Panc1 (cell line): ENCODE results near the gene SPAG5. TPM values are rescaled to one million over a fixed set of nuclear protein-coding genes. Genes with fewer than 3 reads are reported as not detected.

ENCODE experiments used
- ATAC-seq: fragments of 200-7000 bp; cut with Tn5 transposase; 2 replicates; pipeline ENCODE4 v1.9.1; 2020; ENCODE audit warnings: mild to moderate bottlenecking, moderate library complexity
- BruUV-seq: library from RNA; stranded (reverse); fragments of 400-500 nt; replicated peaks from 2 replicates; lab custom pipeline; 2021; lab: Mats Ljungman, UMichigan
- CTCF ChIA-PET: fragments of 300-600 bp; sonication (Branson Sonifier 250); formaldehyde crosslinking; loops from one replicate; lab custom pipeline; 2022; ENCODE audit warnings: antibody characterized with exemption; lab: Charles Lee
- POLR2A ChIA-PET: fragments of 300-600 bp; sonication (Branson Sonifier 250); formaldehyde crosslinking; loops from one replicate; lab custom pipeline; 2022; ENCODE audit warnings: antibody characterized with exemption; lab: Charles Lee
- DNase-seq: peaks from one replicate; pipeline ENCODE4 v3.0.0-alpha.2; 2010; ENCODE audit warnings: low read depth, low spot score
- H3K27ac ChIP-seq: 2 replicates; pipeline ENCODE4 v1.5.1; 2011; ENCODE audit warnings: mild to moderate bottlenecking, low read length, inconsistent platforms
- H3K27me3 ChIP-seq: fragments of 200-500 bp; sonication (Bioruptor generic); 2 replicates; pipeline ENCODE4 v1.6.0; 2014; ENCODE audit warnings: low read length, inconsistent platforms; ENCODE audit not compliant: control insufficient read depth, insufficient read depth
- H3K36me3 ChIP-seq: fragments of 200-500 bp; sonication (Bioruptor generic); 2 replicates; pipeline ENCODE4 v1.5.1; 2014; ENCODE audit warnings: inconsistent platforms, mild to moderate bottlenecking, low read length, moderate library complexity; ENCODE audit not compliant: control insufficient read depth, insufficient read depth
- H3K4me1 ChIP-seq: 2 replicates; pipeline ENCODE4 v1.5.1; 2011; ENCODE audit warnings: inconsistent platforms, mild to moderate bottlenecking, low read length, moderate library complexity; ENCODE audit not compliant: control insufficient read depth, insufficient read depth
- H3K4me3 ChIP-seq, 2 experiments: 2 replicates each; pipeline ENCODE4 v1.5.1; 2011 to 2012; ENCODE audit warnings: low read depth in 2 of 2, low read length in 2 of 2, mild to moderate bottlenecking in 2 of 2, inconsistent platforms in 1 of 2, moderate library complexity in 1 of 2
- H3K9me3 ChIP-seq: fragments of 200-500 bp; sonication (Bioruptor generic); 2 replicates; pipeline ENCODE4 v1.5.1; 2014; ENCODE audit warnings: low read depth, mild to moderate bottlenecking, inconsistent platforms, low read length, moderate library complexity; ENCODE audit not compliant: control insufficient read depth, insufficient read depth
- CTCF ChIP-seq: fragments of 450-650 bp; IDR thresholded peaks from 2 replicates; pipeline ENCODE4 v1.5.1; 2017; ENCODE audit warnings: mild to moderate bottlenecking
- POLR2AphosphoS5 ChIP-seq: IDR thresholded peaks from 2 replicates; pipeline ENCODE4 v1.6.1; 2012; ENCODE audit warnings: mild to moderate bottlenecking, low read depth, low read length, moderate library complexity
- REST ChIP-seq, 2 experiments: IDR thresholded peaks; 2 replicates each; pipeline ENCODE4 v1.6.1; 2011 to 2012; ENCODE audit warnings: low read depth in 2 of 2, control low read depth in 1 of 2, low read length in 1 of 2, mild to moderate bottlenecking in 1 of 2, moderate library complexity in 1 of 2; ENCODE audit not compliant: insufficient read depth in 1 of 2
- SIN3A ChIP-seq: IDR thresholded peaks from 2 replicates; pipeline ENCODE4 v1.6.1; 2012; ENCODE audit warnings: low read depth, mild to moderate bottlenecking, low read length, moderate library complexity, borderline replicate concordance; ENCODE audit not compliant: insufficient read depth
- TCF7L2 ChIP-seq: IDR thresholded peaks from 2 replicates; pipeline ENCODE4 v1.6.1; 2011; ENCODE audit warnings: mild to moderate bottlenecking, low read depth, low read length, inconsistent platforms
- in situ Hi-C: cut with HindIII; loops from 2 replicates; pipeline ENCODE4 v1.10.0; 2016; ENCODE audit warnings: low sequenced_read_pairs, low pct_unique_long_range_greater_than_20kb
- intact Hi-C: fragments of 100-400 bp; cut with micrococcal nuclease; formaldehyde crosslinking; loops from one replicate; pipeline ENCODE4 v1.10.0; 2022; ENCODE audit not compliant: unreplicated experiment
- total RNA-seq: library from RNA; stranded (reverse); gene quantifications from one replicate; pipeline ENCODE4 v1.2.1, GENCODE V29; 2021; ENCODE audit not compliant: unreplicated experiment

SPAG5 gene
- total RNA-seq, 1 experiment from 2014 or later: 152 TPM

GRCh38 chr17:28626818-28627217, 28.0 kb upstream of the SPAG5 start:
- H3K4me3 ChIP-seq: no peak overlapping the region
- TF ChIP-seq SIN3A (no peak), POLR2AphosphoS5 (no peak), CTCF (no peak), REST (IDR thresholded peaks at IDR 0.05; ENCODE audit: insufficient read depth in 1 of 2, low read depth in 2 of 2, low read length in 1 of 2) (no peak), TCF7L2 (no peak)
- POLR2A ChIA-PET: no interaction called here
- H3K27ac ChIP-seq: no peak overlapping the region
- BruUV-seq: TSS peak; percentile 30
- peaks cover 36% of the 10 kb centered on the region for H3K36me3 ChIP-seq
- ATAC-seq: no peak
- H3K27me3 ChIP-seq: no peaks in the 10 kb centered on the region
- CTCF ChIA-PET: no interaction called here
- H3K4me1 ChIP-seq: no peaks in the 10 kb centered on the region
- intact Hi-C loops: no loop called here
- in situ Hi-C loops: no loop called here
- H3K9me3 ChIP-seq: no peaks in the 10 kb centered on the region
- DNase-seq: no peak

- no peaks in the 10 kb centered on the region for H3K4me1 ChIP-seq
- no peaks in the 10 kb centered on the region for H3K9me3 ChIP-seq
- H3K27ac ChIP-seq: no peak overlapping the region
- ATAC-seq: no peak
- peaks cover 47% of the 10 kb centered on the region for H3K36me3 ChIP-seq
- no peaks in the 10 kb centered on the region for H3K27me3 ChIP-seq
- intact Hi-C loops (no loop called here), in situ Hi-C loops (no loop called here)
- no TSS peak for BruUV-seq
- no peak for TF ChIP-seq POLR2AphosphoS5
- no peak for TF ChIP-seq SIN3A
- TF ChIP-seq CTCF: no peak
- TF ChIP-seq REST (IDR thresholded peaks at IDR 0.05; ENCODE audit: insufficient read depth in 1 of 2, low read depth in 2 of 2, low read length in 1 of 2): no peak
- TF ChIP-seq TCF7L2: no peak
- POLR2A ChIA-PET: interaction anchor here (0.6 kb wide), 1 partner anchor 55 kb away, joined by 11 read pairs; no protein-coding TSS in a partner anchor
- CTCF ChIA-PET: no interaction called here
- H3K4me3 ChIP-seq: no peak overlapping the region
- DNase-seq: no peak
Observed at GRCh38 chr17:28624148-28624547, 25.3 kb upstream of the SPAG5 start.
